Thyroid gland (tissue), 4 donors: ENCODE results near the gene ZDHHC17.

Source experiments
- CTCF ChIP-seq, 6 experiments: fragments of 200-600 bp in 3 of 6; fragments of 450-650 bp in 3 of 6; sonication (generic) in 3 of 6; IDR thresholded peaks; one replicate each; pipeline ENCODE4 v1.5.1; 2016 to 2019; ENCODE audit warnings: antibody characterized with exemption in 6 of 6, mild to moderate bottlenecking in 2 of 6, inconsistent platforms in 1 of 6, moderate library complexity in 1 of 6
- POLR2A ChIP-seq, 2 donors: fragments of 450-650 bp; IDR thresholded peaks; one replicate each; pipeline ENCODE4 v1.6.1; 2017; ENCODE audit warnings: antibody characterized with exemption in 2 of 2, mild to moderate bottlenecking in 2 of 2, moderate library complexity in 1 of 2

DNA sequence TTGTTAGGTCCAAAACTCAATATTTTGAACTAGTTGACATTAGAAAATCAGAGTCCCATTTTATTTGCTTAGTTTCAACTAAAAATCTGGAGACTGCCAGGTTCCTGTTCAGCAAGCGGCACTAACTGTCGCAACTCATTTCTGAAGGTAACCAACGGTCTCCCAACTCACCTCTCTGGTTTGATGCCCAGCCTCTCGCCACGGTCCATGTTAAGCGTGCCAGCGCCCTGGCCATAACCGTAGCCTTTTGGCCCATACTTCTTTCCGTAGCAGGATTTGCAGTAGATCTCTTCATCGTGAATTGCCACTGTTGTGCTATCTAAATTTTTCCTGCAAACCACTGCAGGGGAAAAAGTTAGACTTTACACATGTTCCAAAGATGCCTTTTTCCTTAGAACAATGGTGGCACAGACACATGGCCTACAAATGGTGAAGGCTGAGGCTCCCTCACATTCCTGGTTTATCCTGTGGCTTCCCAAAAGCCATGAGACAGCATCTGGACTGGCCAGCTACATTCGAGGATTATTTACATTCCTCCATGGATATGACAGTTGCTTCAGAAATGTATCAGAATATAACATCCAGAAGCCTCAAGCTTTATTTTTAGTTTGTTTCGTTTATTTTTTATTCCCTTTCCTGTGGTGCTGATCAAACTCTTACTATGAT is 99.2 kb downstream of the ZDHHC17 start:
- TF ChIP-seq CTCF (IDR thresholded peaks at IDR 0.05) (no peak), POLR2A (IDR thresholded peaks at IDR 0.05) (no peak)
